SK-N-SH (cell line): ENCODE results near the gene LRCH4.

ENCODE experiments used
- ELF1 ChIP-seq: IDR thresholded peaks from 2 replicates; pipeline ENCODE4 v1.4.0; 2012
- EP300 ChIP-seq, 2 experiments: IDR thresholded peaks; 2 replicates each; pipeline versions ENCODE4 v1.4.0 to v1.6.1; 2012; ENCODE audit warnings: borderline replicate concordance in 1 of 2, low read depth in 1 of 2, low read length in 1 of 2
- EZH2phosphoT487 ChIP-seq: fragments of 200-600 bp; sonication (generic); IDR thresholded peaks from 2 replicates; pipeline ENCODE4 v1.6.1; 2017; ENCODE audit warnings: low read depth, mixed run types, mild to moderate bottlenecking, antibody characterized with exemption, moderate library complexity, borderline replicate concordance
- FOXJ3 ChIP-seq: sonication (generic); formaldehyde crosslinking; IDR thresholded peaks from 2 replicates; pipeline ENCODE4 v1.5.1; 2020; ENCODE audit warnings: mild to moderate bottlenecking, missing genetic modification reagents
- FOXM1 ChIP-seq: IDR thresholded peaks from 2 replicates; pipeline ENCODE4 v1.4.0; 2012; ENCODE audit warnings: low read depth, mild to moderate bottlenecking
- POLR2AphosphoS5 ChIP-seq: IDR thresholded peaks from 2 replicates; pipeline ENCODE4 v1.6.1; 2012; ENCODE audit warnings: low read depth, low read length
- RAD21 ChIP-seq: IDR thresholded peaks from 2 replicates; pipeline ENCODE4 v1.6.1; 2012; ENCODE audit warnings: mild to moderate bottlenecking, low read length
- SIN3A ChIP-seq: IDR thresholded peaks from 2 replicates; pipeline ENCODE4 v1.6.1; 2012; ENCODE audit warnings: low read depth, mild to moderate bottlenecking, low read length, moderate library complexity, borderline replicate concordance
- TAF1 ChIP-seq: IDR thresholded peaks from 2 replicates; pipeline ENCODE4 v1.6.1; 2012; ENCODE audit warnings: low read depth, mild to moderate bottlenecking, low read length, moderate library complexity, borderline replicate concordance
- TF ChIP-seq, protein P1 (sequence below): fragments of 200-600 bp; sonication (generic); IDR thresholded peaks from 2 replicates; pipeline ENCODE4 v1.6.1; 2017; ENCODE audit warnings: antibody characterized with exemption, mild to moderate bottlenecking, moderate library complexity
- TF ChIP-seq, protein P2 (sequence below): IDR thresholded peaks from 2 replicates; pipeline ENCODE4 v1.6.1; 2012; ENCODE audit warnings: mild to moderate bottlenecking, low read depth, low read length, moderate library complexity
- TF ChIP-seq, protein P3 (sequence below): IDR thresholded peaks from 2 replicates; pipeline ENCODE4 v1.4.0; 2012; ENCODE audit warnings: low read depth, borderline replicate concordance

DNA sequence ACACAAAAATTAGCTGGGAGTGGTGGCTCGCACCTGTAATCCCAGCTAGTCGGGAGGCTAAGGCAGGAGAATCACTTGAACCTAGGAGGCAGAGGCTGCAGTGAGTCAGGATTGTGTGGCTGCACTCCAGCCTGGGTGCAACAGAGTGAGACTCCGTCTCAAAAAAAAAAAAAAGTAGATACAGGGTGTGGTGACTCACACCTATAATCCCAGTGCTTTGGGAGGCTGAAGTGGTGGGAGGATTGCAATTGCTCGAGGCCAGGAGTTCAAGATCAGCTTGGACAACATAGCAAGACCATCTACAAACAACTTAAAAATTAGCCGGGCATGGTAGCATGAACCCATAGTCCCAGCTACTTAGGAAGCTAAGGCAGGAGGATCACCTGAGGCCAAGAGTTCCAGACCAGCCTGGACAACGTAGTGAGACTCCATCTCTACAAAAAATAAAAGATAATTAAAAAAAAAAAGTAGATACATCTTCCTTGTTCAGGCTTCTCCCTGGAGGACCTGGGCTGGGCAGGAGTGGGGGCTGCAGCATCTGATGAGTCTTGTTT is 28.5 kb upstream of the LRCH4 start:
- TF ChIP-seq, protein P1, sequence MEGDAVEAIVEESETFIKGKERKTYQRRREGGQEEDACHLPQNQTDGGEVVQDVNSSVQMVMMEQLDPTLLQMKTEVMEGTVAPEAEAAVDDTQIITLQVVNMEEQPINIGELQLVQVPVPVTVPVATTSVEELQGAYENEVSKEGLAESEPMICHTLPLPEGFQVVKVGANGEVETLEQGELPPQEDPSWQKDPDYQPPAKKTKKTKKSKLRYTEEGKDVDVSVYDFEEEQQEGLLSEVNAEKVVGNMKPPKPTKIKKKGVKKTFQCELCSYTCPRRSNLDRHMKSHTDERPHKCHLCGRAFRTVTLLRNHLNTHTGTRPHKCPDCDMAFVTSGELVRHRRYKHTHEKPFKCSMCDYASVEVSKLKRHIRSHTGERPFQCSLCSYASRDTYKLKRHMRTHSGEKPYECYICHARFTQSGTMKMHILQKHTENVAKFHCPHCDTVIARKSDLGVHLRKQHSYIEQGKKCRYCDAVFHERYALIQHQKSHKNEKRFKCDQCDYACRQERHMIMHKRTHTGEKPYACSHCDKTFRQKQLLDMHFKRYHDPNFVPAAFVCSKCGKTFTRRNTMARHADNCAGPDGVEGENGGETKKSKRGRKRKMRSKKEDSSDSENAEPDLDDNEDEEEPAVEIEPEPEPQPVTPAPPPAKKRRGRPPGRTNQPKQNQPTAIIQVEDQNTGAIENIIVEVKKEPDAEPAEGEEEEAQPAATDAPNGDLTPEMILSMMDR = no peak
- TF ChIP-seq, protein P2, sequence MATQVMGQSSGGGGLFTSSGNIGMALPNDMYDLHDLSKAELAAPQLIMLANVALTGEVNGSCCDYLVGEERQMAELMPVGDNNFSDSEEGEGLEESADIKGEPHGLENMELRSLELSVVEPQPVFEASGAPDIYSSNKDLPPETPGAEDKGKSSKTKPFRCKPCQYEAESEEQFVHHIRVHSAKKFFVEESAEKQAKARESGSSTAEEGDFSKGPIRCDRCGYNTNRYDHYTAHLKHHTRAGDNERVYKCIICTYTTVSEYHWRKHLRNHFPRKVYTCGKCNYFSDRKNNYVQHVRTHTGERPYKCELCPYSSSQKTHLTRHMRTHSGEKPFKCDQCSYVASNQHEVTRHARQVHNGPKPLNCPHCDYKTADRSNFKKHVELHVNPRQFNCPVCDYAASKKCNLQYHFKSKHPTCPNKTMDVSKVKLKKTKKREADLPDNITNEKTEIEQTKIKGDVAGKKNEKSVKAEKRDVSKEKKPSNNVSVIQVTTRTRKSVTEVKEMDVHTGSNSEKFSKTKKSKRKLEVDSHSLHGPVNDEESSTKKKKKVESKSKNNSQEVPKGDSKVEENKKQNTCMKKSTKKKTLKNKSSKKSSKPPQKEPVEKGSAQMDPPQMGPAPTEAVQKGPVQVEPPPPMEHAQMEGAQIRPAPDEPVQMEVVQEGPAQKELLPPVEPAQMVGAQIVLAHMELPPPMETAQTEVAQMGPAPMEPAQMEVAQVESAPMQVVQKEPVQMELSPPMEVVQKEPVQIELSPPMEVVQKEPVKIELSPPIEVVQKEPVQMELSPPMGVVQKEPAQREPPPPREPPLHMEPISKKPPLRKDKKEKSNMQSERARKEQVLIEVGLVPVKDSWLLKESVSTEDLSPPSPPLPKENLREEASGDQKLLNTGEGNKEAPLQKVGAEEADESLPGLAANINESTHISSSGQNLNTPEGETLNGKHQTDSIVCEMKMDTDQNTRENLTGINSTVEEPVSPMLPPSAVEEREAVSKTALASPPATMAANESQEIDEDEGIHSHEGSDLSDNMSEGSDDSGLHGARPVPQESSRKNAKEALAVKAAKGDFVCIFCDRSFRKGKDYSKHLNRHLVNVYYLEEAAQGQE = no peak
- TF ChIP-seq RAD21 (no peak), FOXM1 (no peak), FOXJ3 (no peak), EZH2phosphoT487 (no peak), SIN3A (no peak), POLR2AphosphoS5 (no peak), TAF1 (no peak), ELF1 (no peak), EP300 (IDR thresholded peaks at IDR 0.05; ENCODE audit: borderline replicate concordance in 1 of 2, low read depth in 1 of 2, low read length in 1 of 2) (no peak)
- TF ChIP-seq, protein P3, sequence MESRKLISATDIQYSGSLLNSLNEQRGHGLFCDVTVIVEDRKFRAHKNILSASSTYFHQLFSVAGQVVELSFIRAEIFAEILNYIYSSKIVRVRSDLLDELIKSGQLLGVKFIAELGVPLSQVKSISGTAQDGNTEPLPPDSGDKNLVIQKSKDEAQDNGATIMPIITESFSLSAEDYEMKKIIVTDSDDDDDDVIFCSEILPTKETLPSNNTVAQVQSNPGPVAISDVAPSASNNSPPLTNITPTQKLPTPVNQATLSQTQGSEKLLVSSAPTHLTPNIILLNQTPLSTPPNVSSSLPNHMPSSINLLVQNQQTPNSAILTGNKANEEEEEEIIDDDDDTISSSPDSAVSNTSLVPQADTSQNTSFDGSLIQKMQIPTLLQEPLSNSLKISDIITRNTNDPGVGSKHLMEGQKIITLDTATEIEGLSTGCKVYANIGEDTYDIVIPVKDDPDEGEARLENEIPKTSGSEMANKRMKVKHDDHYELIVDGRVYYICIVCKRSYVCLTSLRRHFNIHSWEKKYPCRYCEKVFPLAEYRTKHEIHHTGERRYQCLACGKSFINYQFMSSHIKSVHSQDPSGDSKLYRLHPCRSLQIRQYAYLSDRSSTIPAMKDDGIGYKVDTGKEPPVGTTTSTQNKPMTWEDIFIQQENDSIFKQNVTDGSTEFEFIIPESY = no peak
